HL-60 (cell line): ENCODE measurements around the gene HES5.

ENCODE experiments used
- CTCF ChIP-seq: IDR thresholded peaks from one replicate; pipeline ENCODE4 v1.5.1; 2011; ENCODE audit warnings: low read length, control low read depth, inconsistent platforms; ENCODE audit not compliant: insufficient read depth
- GABPA ChIP-seq: IDR thresholded peaks from 2 replicates; pipeline ENCODE4 v1.6.1; 2012; ENCODE audit warnings: low read depth
- POLR2AphosphoS5 ChIP-seq: IDR thresholded peaks from 2 replicates; pipeline ENCODE4 v1.6.1; 2012; ENCODE audit warnings: low read depth
- REST ChIP-seq: IDR thresholded peaks from 2 replicates; pipeline ENCODE4 v1.6.1; 2012; ENCODE audit warnings: low read depth; ENCODE audit not compliant: insufficient replicate concordance
- SPI1 ChIP-seq: IDR thresholded peaks from 2 replicates; pipeline ENCODE4 v1.6.1; 2012; ENCODE audit warnings: low read depth, mild to moderate bottlenecking, borderline replicate concordance

GRCh38 chr1:2504225-2504948 lies 25.7 kb downstream of the HES5 start:
- TF ChIP-seq POLR2AphosphoS5 (no peak), GABPA (no peak), CTCF (no peak), REST (no peak), SPI1 (no peak)
